ENCODE measurements around the gene WWOX. TPM values are rescaled to one million over a fixed set of nuclear protein-coding genes. Genes with fewer than 3 reads are reported as not detected.

The WWOX gene
- polyA plus RNA-seq, 2 of the 4 experiments (the other 2 are of a cell fraction): 16.0 to 17.2 TPM

- no peak for TF ChIP-seq ZNF302 (CRISPR knock-in tag; IDR thresholded peaks at IDR 0.05)
- no peak for TF ChIP-seq TP53 (CRISPR knock-in tag; IDR thresholded peaks at IDR 0.05)
- TF ChIP-seq POLR2AphosphoS2 (conservative IDR thresholded peaks at IDR 0.05; ENCODE audit: low read length): no peak
- TF ChIP-seq ATOH8 (CRISPR knock-in tag; IDR thresholded peaks at IDR 0.05; ENCODE audit: low read depth): no peak
- no peak for TF ChIP-seq FOSB (CRISPR knock-in tag; IDR thresholded peaks at IDR 0.05)
- TF ChIP-seq HDAC2 (IDR thresholded peaks at IDR 0.05): no peak
- no peak for TF ChIP-seq FOXS1 (CRISPR knock-in tag; IDR thresholded peaks at IDR 0.05)
Measured at GRCh38 chr16:78703936-78704335, 604.5 kb downstream of the WWOX start (continued).

GRCh38 chr16:78704416-78704815 lies 605.0 kb downstream of the WWOX start:
- TF ChIP-seq TFCP2L1 (CRISPR knock-in tag; IDR thresholded peaks at IDR 0.05) (no peak), GATA3 (IDR thresholded peaks at IDR 0.05; ENCODE audit: borderline replicate concordance) (no peak), SREBF2 (IDR thresholded peaks at IDR 0.05) (no peak), USF2 (IDR thresholded peaks at IDR 0.05) (no peak), FOXS1 (CRISPR knock-in tag; IDR thresholded peaks at IDR 0.05) (no peak), HOXB5 (CRISPR knock-in tag; IDR thresholded peaks at IDR 0.05) (no peak), RFX5 (IDR thresholded peaks at IDR 0.05) (no peak), NR3C1 (IDR thresholded peaks at IDR 0.05) (no peak), NFE2L2 (conservative IDR thresholded peaks at IDR 0.05; ENCODE audit: low read length) (no peak), EP300 (IDR thresholded peaks at IDR 0.05) (no peak)
- H3K4me3 ChIP-seq: no peak overlapping the region
- 33% methylated on average over 6 of the region's 6 CpGs for WGBS (ENCODE audit: missing lambda C conversion rate)
- 0 out of 3 replicates have a peak, but pooled peaks cover 6% of the 10 kb centered on the region for H3K9me3 ChIP-seq
- no peak overlapping the region for H3K27ac ChIP-seq
- H3K4me2 ChIP-seq: no peak overlapping the region
- H3K4me1 ChIP-seq: no peaks in the 10 kb centered on the region
- POLR2A ChIA-PET: no interaction called here
- DNase-seq (ENCODE audit: low read depth in 1 of 2, low spot score in 1 of 2) (no peak), ATAC-seq (no peak), FAIRE-seq (no peak)
- CTCF ChIA-PET: interaction anchor here (0.7 kb wide), 1 partner anchor 1670 kb away, joined by 3 read pairs; no protein-coding TSS in a partner anchor

GRCh38 chr16:78705694-78706093 lies 606.2 kb downstream of the WWOX start:
- Histone ChIP-seq H3K4me1 (no peaks in the 10 kb centered on the region), H3K27ac (no peak overlapping the region), H3K9me3 (0 out of 3 replicates have a peak, but pooled peaks cover 6% of the 10 kb centered on the region), H3K4me3 (no peak overlapping the region), H3K4me2 (no peak overlapping the region)
- CTCF ChIA-PET: no interaction called here
- WGBS (ENCODE audit: missing lambda C conversion rate): 1% methylated on average over 2 of the region's 2 CpGs
- DNase-seq (ENCODE audit: low read depth in 1 of 2, low spot score in 1 of 2) (peak; percentile 11 to 74), FAIRE-seq (no peak), ATAC-seq (peak; percentile 43 to 76; a peak in 4 of 6 replicates)
- peak; percentile 42 to 58; a peak in 4 of 5 replicates for TF ChIP-seq RAD21 (conservative IDR thresholded peaks at IDR 0.05 in 1 of 2, IDR thresholded peaks at IDR 0.05 in 1 of 2)
- no peak for TF ChIP-seq ELK1 (IDR thresholded peaks at IDR 0.05; ENCODE audit: low read depth, low read length)
- TF ChIP-seq SMC3 (IDR thresholded peaks at IDR 0.05): peak; percentile 37; the same call in 1 of the 3 replicates
- POLR2A ChIA-PET: no interaction called here

- no peak overlapping the region for H3K4me3 ChIP-seq
- FAIRE-seq (no peak), DNase-seq (ENCODE audit: low read depth in 1 of 2, low spot score in 1 of 2) (no peak), ATAC-seq (no peak)
- TF ChIP-seq SREBF2 (IDR thresholded peaks at IDR 0.05): no peak
- H3K4me2 ChIP-seq: no peak overlapping the region
- WGBS (ENCODE audit: missing lambda C conversion rate): 69% methylated on average over 6 of the region's 6 CpGs
- ChIA-PET CTCF (no interaction called here), POLR2A (no interaction called here)
- no peak overlapping the region for H3K27ac ChIP-seq
- H3K9me3 ChIP-seq: 0 out of 3 replicates have a peak, but pooled peaks cover 6% of the 10 kb centered on the region
- H3K4me1 ChIP-seq: no peaks in the 10 kb centered on the region
Measured at GRCh38 chr16:78706637-78707036, 607.2 kb downstream of the WWOX start.
